GM18502 (cell line): ENCODE measurements around the gene NFATC2.
"Not testable (repeated sequence)": the region's sequence is repeated elsewhere in the genome, so short reads cannot be mapped to it uniquely, and the experiment has no call there.

Experiments
- ATAC-seq: cut with Tn5 transposase; IDR thresholded peaks from one replicate; pipeline ENCODE4 v1.9.1; 2021; ENCODE audit warnings: mild to moderate bottlenecking; ENCODE audit not compliant: unreplicated experiment, poor library complexity

Gene NFATC2

GRCh38 chr20:51482836-51483473 is 59.6 kb downstream of the NFATC2 start:
- no peak for ATAC-seq

DNA sequence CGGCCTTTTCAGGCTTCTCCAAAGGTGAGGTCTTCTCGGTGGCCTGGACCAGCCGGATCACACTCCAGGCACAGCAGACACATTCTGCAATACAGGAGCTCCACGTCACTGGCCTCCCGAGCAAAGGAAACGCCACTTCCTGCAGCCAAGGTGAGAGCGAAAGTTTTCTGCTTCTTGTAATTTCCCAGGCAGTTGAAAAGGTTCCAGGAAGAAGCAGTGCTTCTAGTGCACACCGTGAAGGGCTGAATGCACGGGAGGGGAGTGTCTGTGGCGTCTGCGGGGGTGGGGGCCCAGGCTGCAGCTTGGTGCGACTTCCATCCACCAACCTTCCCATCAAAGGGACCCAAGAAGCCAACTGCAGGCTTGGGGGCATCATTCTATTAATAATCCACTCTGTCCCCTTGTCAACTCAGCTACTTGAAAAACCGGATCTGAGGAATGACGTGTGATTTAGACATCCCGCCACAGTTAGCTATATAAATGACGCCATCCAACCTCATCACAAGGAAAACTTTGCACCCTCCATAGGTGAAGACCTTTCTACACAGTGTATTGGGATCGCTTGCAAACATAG is 61.1 kb downstream of the NFATC2 start:
- peak; percentile 36 for ATAC-seq

DNA sequence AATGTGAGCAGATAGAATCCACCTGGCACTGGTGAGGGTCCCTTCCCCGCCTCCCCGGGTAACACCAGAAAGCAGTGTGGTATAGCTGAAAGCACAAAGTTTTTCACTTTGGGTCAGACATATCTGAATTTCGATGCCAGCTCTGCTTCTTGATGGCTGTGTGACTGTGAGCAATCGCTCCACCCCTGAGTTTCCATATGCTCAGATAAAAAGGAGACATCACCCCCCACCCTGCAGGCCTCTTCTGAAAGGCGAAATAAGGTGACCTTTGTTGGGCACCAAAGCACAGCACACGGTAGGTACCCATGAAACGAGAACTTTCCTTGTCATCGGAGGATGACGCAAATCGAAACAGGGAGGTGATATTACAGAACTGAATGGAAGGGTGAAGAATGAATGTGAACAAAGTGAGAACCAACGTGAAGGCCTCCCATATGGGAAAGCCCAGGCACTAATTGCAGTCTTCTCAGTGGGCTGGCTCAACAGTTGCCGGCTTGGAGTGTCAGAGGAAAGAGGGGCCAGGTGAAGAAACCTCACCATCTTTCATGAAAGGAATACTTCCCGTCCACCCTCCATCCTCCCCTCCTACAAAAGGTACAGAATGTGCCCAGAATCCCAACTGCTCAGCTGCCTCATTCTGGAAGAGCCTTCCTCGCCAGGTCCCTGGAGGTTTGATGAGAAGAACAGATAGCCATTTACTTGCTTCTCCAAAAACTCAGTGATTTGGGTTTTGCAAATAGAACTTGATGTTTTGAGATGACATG is 61.8 kb downstream of the NFATC2 start:
- ATAC-seq, result peak; percentile 71

GRCh38 chr20:51476106-51476505 is 66.4 kb downstream of the NFATC2 start:
- not testable (repeated sequence) for ATAC-seq

DNA sequence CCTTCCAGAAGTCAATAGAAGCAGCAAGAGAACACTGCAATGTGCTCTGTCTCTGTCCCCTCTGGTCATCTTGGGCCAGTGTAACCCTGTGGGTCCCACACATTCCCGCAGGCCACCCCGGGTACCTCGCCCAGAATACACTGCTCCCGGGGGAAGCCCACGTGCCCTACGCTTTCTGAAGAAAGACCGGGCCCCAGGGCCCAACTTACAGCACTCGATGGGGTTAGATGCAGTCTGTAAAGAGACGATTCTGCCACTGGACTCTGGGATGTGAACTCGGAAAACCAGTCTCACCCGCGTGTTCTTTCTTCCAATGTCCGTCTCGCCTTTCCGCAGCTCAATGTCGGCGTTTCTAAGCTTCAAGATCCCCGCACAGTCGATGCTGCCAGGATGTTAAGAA is 68.7 kb downstream of the NFATC2 start:
- ATAC-seq, result no peak

GRCh38 chr20:51473256-51473655 is 69.3 kb downstream of the NFATC2 start:
- no peak for ATAC-seq

DNA sequence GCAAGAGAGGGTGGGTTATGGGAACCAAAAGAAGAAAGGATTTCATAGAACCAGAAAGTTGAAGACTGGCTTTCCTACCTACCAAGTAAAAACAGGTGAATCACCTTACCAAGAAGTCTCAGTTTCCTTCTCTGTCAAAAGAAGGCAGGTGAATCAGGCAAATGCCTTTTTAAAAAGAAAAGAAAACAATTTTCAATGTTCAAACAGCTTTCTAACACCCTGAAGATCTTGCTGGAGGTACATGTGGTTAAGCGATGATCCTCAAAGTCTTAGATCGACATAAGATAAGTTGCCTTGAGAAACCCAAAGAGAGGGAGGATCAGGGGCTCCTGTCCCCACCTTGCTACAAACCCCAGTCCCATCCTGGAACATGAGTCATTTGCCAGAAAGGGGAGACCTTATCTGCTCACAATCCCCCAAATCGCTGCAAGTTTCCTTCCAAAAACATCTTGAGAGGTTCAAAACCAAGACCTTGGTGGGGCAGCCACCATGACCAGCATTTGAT is 71.6 kb downstream of the NFATC2 start:
- no peak for ATAC-seq

GRCh38 chr20:51470499-51470820 is 72.1 kb downstream of the NFATC2 start:
- ATAC-seq, result no peak

- no peak for ATAC-seq
Measured at GRCh38 chr20:51469578-51470498, 72.7 kb downstream of the NFATC2 start.

DNA sequence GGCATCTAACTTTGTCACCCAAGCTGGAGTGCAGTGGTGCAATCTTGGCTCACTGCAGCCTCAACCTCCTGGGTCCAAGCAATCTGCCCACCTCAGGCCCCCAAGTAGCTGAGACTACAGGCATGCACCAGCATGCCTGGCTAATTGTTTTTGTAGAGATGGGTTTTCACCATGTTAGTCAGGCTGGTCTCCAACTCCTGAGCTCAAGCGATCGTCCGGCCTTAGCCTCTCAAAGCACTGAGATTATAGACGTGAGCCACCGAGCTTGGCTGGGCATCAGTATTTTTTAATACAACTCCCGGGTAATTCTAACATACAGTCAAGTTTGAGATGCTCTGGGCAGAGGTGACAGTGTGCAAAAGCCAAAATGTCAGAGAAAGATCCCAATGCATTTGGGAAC is 73.5 kb downstream of the NFATC2 start:
- ATAC-seq, result no peak

- ATAC-seq, result no peak
Measured at GRCh38 chr20:51468636-51469035, 73.9 kb downstream of the NFATC2 start.

DNA sequence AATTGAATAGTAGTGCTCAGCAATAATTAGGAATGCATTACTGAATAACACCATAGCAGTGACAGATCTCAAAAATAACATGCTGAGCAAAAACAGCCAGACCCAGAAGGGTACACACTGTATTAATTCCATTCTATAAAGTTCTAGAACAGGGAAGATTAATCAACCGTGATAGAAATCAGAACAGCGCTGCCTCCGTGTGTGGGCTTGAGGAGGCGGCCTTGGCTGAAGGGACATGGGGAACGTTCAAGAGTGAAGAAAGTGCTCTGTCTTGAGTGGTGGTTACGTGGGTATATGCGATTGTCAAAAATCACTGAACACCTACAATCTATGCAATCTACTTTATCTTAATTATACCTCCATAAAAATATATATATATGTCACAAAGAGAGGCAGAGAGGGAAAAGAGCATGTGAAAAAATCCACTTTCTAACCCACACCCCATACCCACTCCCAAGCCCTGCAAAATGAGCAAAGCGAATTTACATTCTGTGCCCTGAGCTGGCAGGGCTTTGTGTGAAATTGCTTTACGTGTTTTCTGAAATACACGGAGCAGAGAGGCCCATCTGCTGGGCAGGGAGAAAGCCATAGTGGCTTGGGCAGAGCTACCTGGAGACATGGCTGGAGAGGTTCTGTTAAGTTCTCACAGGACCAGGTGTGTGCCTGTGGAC is 74.4 kb downstream of the NFATC2 start:
- no peak for ATAC-seq

DNA sequence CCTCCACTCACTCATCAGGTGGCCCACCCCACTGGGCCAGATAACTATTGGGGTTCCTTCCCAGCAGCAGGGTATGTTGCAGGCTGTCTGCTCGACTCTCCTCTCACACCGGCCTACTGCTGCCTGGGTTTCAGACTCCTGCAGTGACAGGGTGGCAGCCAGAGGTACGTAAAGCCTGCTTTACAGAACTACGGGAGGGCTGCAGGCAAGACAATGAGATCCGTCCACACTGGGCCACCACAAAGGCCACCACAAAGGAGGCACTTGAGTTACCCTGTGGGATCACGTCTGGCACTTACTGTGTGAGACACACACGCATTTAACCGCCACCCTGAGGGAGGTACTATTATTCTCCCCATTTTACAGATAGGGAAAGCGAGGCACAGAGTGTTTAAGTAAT is 78.5 kb downstream of the NFATC2 start:
- no peak for ATAC-seq

DNA sequence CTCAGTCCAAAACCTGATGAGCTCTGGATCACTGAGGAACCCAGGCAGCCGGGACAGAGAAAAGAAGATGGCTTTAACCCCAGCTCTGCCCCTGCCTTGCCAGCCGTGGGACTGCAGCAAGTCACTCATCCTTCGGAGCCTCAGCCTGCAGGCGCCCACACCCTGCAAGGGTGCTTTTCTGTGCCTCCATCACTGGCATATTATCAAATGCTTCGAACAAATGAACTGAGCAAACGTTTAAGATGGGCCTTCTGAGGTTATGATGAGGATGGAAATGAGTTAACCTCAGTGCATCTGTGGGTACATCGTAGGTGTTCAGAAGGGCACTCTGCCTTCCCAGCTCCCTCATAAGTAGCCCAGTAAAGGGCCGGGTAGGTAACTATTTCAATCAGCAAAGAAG is 79.0 kb downstream of the NFATC2 start:
- no peak for ATAC-seq

GRCh38 chr20:51462566-51463276 is 79.8 kb downstream of the NFATC2 start:
- ATAC-seq, result no peak

GRCh38 chr20:51461846-51462245 is 80.7 kb downstream of the NFATC2 start:
- not testable (repeated sequence) for ATAC-seq

DNA sequence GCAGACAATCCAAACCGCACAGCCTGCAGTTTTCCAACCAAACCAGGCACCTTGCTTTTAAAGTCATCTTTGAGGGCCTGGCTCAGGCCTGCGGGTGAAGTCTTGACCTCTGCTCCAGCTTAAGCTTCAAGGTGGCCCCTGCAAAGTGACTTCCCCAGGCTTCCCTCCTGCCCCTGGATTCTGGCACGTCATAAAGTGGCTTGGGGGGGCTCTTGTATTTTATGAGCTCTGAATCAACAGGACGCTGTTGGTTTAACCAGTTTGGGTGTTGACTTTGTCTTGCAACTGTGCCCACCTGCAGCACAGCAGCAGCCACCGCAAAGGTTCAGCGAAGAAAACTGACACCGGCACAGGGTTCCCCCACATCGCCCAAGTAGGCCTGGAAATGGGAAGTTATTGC is 81.2 kb downstream of the NFATC2 start:
- no peak for ATAC-seq

- ATAC-seq, result peak; percentile 98
Measured at GRCh38 chr20:51460569-51461265, 81.8 kb downstream of the NFATC2 start.

- no peak for ATAC-seq
Measured at GRCh38 chr20:51460163-51460562, 82.4 kb downstream of the NFATC2 start.
